HG03558 (cell line): Measurements from ENCODE around the gene NBPF3.

ENCODE experiments used
- ATAC-seq: cut with Tn5 transposase; IDR thresholded peaks from one replicate; pipeline ENCODE4 v1.9.1; 2021; ENCODE audit warnings: moderate number of reproducible peaks; ENCODE audit not compliant: unreplicated experiment; ENCODE audit errors: extremely low read depth

Gene NBPF3

GRCh38 chr1:21490774-21491487 is 51.0 kb downstream of the NBPF3 start:
- no peak for ATAC-seq

GRCh38 chr1:21491488-21492355 is 51.8 kb downstream of the NBPF3 start:
- ATAC-seq = no peak

GRCh38 chr1:21492356-21492625 is 52.4 kb downstream of the NBPF3 start:
- no peak for ATAC-seq

GRCh38 chr1:21494196-21494595 is 54.3 kb downstream of the NBPF3 start:
- ATAC-seq = no peak

GRCh38 chr1:21495225-21495820 is 55.4 kb downstream of the NBPF3 start:
- no peak for ATAC-seq

- no peak for ATAC-seq
Measured at GRCh38 chr1:21496063-21496462, 56.1 kb downstream of the NBPF3 start.

GRCh38 chr1:21496886-21497285 is 56.9 kb downstream of the NBPF3 start:
- no peak for ATAC-seq

GRCh38 chr1:21497466-21498061 is 57.6 kb downstream of the NBPF3 start:
- no peak for ATAC-seq

GRCh38 chr1:21499283-21499950 is 59.5 kb downstream of the NBPF3 start:
- no peak for ATAC-seq

- no peak for ATAC-seq
Measured at GRCh38 chr1:21503706-21504377, 63.9 kb downstream of the NBPF3 start.

GRCh38 chr1:21506804-21507203 is 66.9 kb downstream of the NBPF3 start:
- ATAC-seq = no peak

GRCh38 chr1:21507511-21508270 is 67.8 kb downstream of the NBPF3 start:
- ATAC-seq = no peak

- no peak for ATAC-seq
Measured at GRCh38 chr1:21508580-21509350, 68.8 kb downstream of the NBPF3 start.

GRCh38 chr1:21509351-21510112 is 69.6 kb downstream of the NBPF3 start, which contains the start of gene ALPL:
ALPL (plus strand) TSS chr1:21509423; CDS start chr1:21554082, 44,659 bp downstream.
- ATAC-seq = no peak

GRCh38 chr1:21510113-21510493 is 70.2 kb downstream of the NBPF3 start:
- ATAC-seq = no peak

GRCh38 chr1:21510885-21511578 is 71.1 kb downstream of the NBPF3 start:
- no peak for ATAC-seq
